ENCODE results near the gene CSF2.

The CSF2 gene

DNA sequence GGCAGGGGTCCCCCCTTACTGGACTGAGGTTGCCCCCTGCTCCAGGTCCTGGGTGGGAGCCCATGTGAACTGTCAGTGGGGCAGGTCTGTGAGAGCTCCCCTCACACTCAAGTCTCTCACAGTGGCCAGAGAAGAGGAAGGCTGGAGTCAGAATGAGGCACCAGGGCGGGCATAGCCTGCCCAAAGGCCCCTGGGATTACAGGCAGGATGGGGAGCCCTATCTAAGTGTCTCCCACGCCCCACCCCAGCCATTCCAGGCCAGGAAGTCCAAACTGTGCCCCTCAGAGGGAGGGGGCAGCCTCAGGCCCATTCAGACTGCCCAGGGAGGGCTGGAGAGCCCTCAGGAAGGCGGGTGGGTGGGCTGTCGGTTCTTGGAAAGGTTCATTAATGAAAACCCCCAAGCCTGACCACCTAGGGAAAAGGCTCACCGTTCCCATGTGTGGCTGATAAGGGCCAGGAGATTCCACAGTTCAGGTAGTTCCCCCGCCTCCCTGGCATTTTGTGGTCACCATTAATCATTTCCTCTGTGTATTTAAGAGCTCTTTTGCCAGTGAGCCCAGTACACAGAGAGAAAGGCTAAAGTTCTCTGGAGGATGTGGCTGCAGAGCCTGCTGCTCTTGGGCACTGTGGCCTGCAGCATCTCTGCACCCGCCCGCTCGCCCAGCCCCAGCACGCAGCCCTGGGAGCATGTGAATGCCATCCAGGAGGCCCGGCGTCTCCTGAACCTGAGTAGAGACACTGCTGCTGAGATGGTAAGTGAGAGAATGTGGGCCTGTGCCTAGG, at the start of gene CSF2:
Gene CSF2, plus strand, starts transcription at position 559 of the 783 bp plus-strand sequence. Its CDS starts 35 bp downstream, at position 594.
- no peak for DNase-seq

DNA sequence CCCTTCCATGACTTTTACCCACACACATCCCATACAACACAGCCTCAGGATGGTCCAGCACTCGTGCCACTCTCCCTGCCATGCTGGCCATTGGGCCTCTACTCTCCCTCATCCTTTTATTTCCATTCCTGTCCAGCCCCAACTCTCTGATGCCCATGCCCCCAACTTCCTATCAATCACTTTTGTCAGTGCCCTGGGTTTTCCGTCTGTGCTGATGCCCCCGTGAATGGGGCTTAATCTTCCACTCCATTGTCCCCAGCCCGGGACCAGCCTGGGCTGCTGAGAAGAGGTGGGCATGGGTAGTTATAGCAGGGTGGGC, 49.5 kb upstream of the CSF2 start:
- DNase-seq: no peak

DNA sequence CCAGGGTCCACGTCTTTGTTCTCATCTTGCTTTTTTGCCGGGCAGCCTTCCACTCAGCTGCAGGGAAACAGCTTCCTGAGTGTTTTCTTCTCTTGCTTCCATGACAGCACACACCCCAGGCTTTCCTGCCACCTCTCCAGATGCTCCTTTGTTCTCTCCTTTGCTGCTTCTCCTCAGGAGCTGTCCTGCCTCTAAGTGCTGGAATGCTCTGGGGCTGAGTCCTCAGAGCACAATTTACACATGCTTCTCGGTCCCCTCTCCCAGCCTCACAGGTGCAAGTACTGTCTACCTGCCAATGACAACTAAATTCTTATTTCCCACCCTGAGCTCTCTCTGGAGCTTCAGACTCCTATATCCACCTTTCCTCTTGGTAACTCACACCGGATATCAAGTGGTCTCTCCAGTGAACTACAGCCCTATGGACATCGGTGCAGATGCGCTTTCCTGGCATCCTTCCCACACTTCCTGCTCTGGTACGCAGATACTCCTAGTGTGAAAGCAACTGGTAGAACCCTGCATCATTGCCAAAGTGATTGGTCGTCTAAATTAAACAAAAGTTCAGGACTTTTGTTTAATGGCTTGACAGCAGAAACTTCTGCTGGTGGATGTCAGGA, 48.7 kb upstream of the CSF2 start:
- DNase-seq: no peak

DNA sequence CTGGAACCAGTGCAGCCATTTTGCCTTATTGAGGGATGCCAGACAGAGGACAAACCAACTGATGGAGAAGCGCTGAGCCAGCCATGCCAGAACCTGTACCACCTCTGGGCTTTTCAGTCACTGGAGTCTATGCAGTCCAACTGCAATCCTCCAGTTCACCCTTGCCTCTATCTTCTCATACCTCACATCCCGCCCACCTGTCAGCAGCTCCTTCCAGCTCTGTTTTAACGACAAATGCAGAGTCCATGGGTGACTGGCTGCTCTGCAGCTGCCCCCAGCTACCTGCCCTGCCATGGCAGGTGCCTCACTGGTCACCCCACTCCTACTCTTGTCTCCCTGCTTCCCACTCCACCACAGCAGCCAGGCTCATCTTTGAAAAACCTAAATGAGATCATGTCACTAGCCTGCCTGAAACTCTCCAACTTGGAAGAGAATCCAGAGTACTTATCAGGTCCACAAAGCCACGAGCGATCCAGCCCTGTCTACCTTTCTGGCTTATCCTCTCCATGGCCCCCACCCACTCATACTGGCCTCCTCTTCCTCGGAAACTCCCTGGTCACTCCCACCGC, 48.1 kb upstream of the CSF2 start:
- DNase-seq: no peak

DNA sequence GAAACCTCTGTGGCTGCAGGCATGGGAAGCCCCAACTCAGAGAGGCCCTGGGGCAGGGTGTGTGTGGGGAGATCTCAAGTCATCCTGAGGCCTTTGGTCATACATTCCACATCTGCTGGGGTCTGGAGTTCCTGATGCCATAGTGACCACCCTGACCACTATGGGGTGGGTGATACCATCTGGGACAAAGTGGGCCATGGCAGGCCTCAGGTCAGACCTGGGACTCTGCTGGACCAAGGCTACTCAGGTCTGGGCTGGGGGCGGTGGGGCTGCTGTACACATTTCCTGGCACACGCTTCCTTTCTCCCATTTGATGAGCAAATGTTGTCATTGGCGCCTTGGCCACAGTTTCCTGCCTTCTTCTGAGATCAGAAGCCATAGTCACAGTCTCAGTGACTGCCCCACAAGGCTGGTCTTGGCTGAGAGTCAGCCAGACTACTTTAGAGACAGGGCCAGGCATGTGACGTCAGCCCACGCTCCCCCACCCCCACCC, 47.0 kb upstream of the CSF2 start:
- peak; percentile 64 for DNase-seq

DNA sequence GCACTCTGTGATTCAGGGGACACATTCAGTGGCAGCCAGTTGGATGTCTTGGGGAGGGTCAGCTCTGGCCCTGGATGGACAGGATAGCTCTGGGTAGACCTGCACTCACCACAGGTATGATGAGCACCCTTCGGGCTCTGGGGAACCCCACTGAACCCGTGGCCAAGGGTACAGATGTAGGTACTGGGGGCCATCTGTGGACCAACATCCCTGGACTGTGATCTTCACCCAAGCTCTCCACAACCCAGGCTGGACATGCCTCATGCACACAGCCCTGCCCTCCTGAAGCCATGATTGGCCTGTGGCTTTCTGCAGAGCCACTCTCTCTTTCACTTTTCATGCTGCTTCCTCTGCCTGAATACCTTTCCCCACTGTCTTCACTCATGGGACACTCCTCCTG, 46.6 kb upstream of the CSF2 start:
- DNase-seq: no peak

DNA sequence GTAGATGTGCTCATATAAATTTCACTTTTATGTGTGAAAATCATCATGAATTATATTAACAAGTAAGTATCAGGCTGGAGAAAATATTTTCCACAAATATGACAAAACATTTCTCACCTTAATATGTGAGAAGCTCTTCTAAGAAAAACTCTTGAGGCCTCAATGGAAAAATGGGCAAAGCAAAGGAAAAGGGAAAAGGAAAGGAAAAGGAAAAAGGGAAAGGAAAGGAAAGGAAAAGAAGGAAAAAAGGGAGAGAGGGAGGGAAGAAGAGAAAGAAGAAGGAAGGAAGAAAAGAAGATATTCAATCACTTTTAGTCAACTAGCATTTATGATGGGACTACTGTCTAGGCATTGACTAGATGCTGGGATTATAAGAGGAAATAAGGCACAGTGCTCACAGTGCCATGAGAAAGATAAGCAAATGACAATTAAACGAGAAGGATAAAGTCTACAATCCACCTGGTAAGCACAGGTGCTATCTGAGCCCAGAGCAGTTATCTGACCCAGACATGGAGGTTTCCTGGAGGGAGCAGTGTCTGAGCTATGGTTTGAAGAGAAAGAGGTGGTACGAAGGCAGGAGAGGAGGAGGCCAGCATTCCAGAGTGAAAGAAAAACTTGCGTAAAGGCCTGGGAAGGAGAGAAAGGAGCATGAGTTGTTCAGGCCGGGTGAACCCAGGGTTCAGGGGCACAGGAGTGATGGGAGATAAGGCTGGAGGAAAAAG, 43.8 kb upstream of the CSF2 start:
- DNase-seq: no peak

DNA sequence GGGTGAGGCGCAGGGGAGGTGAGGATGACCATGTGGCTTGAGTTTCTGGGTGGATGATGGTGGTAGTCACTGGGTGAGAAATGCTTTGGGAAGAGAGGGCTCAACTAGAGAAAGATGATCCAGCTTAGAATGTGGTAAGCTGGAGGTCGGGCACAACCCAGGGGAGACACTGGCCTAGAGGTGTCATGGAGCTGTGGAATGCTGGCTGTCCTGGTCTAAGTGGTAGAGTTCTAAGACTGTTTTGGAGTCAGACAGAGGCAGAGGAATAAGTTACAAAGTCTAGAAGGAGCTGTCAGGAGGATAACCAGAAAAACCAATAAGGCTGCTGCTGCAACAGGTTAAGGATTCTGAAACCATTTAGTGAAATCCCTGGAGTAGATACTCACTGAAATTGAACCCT, 43.0 kb upstream of the CSF2 start:
- DNase-seq: no peak

DNA sequence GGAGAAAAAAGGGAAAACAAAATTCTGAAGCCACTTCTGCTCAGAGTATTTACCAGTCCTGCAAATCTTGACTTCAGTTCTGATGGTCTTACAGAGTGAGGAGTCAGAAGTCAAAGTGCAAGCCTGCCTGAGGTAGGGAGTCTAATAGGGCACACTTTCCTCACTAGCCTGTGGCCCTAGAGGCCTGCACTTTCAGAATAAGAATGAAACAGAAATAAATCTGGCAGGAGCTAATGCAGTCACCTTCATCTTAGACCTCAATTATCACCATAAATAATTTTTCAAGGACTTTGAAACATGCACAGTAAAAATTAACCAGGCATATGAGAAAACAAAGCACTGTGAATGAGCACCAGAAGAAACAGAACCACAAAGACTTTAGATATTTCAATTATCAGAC, 41.4 kb upstream of the CSF2 start:
- no peak for DNase-seq

DNA sequence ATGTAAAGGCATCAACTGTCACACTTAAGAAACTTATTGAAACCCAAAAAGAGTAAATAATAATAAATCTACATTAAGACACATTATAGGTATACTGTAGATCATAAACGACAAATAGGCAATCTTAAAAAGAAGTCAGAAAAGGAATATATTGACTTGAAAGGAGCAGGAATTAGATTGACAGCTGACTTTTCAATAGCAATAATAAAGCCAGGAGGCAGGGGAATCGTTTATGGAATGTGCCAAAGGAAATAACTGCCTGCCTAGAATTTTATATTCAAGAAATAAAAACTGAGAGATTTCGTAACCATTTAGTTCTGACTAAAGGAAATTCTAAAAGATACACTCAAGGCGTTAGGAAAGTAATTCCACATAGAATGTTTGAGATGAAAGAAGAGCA, 40.5 kb upstream of the CSF2 start:
- DNase-seq: no peak

DNA sequence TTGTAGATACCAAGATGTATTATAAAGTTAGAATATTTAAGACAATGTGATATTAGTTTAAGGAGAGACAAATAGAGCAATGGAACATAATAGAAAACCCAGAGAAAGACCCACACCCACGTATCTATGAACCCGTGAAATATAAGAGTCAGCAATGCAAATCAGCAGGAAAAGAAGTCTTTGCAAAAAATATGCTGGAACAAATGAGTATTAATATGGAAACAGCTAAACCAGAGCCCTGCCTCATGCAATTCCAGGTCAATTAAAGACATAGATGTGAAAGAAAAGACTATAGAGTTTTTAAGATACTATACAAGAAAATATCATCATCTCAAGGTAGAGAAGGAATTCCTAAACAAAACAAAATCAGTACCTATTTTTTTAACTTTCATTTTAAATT, 36.2 kb upstream of the CSF2 start:
- DNase-seq: no peak

DNA sequence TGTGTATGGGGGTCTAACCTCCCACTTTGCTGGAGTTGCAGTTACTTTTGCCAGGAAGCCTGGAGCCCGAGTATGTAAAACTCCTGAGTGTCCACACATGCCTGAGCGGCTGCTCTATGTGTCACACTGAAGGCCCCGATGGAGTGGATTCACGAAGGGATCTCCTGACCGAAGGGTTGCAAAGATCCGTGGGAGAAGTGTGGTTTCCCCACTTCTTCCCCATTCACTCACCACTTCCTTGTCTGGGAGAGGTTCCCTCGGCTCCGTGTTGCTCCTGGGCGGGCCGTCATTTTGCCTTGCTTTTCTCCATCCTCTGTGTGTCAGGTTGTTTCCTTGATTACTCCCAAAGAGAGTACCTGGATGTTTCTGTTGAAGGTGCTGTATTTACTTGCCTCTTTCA, 29.4 kb upstream of the CSF2 start:
- no peak for DNase-seq

DNA sequence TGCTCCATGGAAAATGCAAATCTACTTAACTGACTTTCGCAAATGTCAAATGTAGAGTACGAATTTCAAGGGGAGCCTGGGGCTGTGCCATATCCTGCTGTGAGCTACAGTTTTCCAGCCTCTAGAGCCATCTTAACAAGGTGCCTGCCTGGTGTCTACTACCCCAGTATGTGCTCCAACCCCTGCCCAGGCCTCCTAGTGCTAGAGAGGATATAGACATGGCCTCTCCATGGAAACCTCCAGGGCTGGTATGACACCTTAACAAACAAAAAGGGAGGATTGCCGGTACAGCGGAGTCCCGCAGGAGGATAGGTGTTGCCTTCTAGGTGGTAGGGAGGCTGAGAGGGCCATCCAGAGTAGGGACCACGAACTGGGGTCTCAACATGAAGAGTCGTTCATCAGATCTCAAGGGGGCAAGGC, 26.7 kb upstream of the CSF2 start:
- DNase-seq: no peak

DNA sequence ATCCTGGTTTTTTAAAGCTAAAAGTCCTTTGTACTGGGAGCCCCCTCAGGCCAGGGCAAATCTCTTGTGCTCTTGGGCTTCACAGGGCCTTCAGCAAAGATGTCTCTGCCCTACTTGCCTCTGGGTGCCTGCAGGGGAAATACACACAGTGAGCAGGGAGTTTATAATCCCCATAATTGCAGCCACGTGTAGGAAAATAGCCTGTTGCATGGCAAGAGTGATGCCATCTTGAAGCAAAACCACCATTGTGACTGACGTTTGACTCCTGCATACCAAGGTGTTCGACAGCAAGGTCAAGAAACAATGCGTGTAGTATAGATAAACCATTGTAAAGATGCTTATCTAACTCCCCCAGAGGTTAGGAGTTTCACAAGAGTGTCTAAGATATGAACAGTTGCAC, 24.5 kb upstream of the CSF2 start:
- DNase-seq: no peak

DNA sequence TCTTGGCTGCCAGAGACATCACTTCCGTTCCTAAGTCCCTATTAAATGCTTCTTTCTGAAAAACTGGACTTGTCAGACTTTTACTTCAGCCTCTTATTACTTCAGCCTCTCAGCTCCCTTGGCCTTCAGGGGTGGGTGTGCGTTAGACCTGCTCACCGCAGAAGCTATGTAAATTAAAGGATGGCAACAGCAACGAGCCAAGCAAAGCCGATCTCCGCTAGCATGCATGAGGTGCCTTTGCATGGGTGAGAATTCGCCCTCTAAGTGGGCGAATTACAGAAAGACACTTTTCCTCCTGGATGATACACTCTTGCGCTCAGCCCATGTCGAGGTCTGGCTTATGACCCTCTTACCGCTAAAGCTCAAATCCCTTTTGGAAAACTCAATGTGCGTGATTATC, 24.0 kb upstream of the CSF2 start:
- no peak for DNase-seq

DNA sequence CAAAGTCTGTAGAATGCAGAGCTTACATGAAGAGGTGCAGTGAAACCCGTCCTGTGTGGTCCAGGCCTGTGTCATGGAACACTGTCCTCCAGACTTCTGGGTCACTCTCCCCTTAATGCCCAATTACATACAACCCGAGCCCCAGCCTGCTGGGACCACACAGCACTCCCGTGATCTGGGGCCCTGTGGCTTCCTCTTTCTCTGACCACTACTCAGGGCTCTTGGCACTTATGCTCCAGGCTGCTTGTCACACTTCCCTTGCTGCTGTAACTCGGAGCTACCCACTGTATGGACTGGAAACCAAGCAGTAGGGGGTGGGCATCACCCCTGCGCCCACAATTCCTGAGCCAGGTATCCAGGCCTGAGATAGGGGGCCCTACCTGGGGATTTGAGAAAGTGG, 23.5 kb upstream of the CSF2 start:
- DNase-seq: no peak

DNA sequence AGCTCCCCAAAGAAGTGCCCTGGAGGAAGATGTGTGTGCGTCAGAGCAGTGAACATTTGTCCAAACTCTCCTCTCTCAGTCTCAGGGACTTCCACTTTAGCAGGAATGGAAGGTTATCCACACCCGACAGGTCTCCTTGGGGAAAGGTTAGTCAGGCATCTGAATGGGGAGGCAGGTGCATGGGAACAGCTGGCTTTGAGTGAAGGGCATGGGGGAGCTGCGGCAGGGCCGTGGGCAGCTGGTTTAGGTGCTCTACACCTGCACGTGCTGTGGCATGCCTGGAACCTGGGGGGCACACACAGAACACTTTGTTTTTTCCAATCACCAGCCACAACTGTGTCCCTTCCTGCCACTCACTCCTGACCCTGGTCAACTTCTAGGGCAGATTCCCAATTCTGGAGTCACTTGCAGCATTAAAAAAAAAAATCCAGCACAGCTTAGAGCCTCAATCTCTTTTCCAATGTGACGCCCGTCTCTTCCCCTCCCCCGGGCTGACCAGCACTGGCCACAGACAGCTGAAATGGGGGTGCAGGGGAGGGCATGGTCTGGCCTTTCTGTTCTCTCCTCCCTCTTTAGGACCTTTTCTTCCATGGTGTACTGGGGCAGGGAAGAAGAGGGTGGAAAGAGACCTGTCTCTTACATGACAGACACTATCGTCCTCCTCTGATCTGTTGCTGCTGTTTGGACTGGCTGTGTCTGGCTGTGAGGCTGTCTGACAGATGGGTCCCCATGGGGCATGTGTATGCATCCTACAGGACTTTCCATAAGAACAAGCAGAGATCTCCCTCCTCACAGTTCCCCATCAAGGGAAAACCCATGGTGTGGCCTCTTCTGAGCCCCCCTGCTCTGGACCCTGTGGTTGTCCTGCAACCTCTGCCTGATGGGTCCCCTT, 22.7 kb upstream of the CSF2 start:
- no peak for DNase-seq

DNA sequence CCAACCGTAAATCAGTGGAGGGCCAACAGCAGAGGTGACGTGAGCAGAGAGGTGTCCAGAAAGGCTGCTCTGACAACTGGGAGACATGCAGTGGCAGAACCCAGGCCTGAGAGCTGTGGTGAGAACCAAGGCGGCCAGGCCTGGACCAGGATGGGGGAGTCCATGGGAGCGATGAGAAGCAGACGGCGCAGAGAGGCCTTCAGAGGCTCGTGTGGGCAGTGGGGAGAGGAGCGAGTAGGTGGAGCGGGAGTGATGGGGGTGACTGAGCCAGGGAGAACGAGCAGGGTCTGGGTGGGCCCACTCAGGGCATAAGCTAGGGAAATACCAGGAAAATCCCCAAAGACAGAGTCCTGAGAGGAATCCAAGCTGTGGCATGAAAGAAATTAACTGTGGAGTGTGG, 21.1 kb upstream of the CSF2 start:
- no peak for DNase-seq

DNA sequence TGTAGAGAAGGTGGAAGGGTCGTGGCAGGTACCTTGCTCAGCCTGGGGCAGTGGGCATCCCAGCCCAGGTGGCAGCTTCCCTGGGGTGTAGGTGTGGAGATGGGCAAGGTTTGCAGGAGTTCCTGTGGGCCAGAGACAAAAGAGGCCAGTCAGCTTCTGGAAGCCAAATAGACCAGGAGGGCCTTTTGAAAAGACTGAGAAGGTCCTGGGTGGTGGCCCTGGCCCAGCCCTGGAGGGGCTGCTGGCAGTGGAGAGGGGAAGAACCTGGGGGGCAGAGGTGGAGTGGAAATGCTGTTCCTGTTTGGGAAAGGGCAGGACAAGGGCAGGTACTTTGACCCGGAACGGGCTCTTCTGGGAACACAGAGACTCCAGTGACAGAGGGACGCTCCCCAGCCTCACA, 20.1 kb upstream of the CSF2 start:
- no peak for DNase-seq

DNA sequence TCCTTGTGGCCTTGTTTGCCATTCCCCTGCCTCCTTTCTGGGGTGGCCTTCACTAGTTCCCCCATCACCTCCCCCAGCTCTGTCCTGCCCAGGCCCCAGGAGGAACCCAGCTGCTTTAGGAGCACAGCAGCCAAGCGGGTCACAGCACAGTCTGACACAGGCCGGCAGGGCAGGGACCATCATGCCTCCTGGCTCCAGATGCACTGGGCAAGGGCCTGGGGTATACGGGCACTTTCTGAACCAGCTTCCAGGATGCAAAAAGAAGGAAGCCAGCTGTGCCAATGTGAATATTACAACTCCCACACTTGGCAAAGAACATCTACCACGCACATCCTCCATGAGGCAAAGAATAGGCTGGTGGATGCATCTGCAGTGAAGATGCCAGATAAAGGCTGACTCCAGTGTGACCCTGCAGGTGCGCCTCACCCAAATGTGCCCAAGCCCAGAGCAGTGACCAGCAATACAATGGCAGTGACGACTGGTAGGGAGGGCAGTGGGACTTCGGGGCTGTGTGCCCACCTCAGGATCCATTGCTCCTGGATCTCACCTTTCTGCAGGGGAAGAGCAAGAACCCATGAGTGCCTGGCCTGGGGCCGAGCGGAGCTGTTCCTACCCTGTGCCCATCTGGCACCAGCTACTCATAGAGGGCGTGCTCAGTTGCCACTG, 19.4 kb upstream of the CSF2 start:
- DNase-seq: no peak

DNA sequence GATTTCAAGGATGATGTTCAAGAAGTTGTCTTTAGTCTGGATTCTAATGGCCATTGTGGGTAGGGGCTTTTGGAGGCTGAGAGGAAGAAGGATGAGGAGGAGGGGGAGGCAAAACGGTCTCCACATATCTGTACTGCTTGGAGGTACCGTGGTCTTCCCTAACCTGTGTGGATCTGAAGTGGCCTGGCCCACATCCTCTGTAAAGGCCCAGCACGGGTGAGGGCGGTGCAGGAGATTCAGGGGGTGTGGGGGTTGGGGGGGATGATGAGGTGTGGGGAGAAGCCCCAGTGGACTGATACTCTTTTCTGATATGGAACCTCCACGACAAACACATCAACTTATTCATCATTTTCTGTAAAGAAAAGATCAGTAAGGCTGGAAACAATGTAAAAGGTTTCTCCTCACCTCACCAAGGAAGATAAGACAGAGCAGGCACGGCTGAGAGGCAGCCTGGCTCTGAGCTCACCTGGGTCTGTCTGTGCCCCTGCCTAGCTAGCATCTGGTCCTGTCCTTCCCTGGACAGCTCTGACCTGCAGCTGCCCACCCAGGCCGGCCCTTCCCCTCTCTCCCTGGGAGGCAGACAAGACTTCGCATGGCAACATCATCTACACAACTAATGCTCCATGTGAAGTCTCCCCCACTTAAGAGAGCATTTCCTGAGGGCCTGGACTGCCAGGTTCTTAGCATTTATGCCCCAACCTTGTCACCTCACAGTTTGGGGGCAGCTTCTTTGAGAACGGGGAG, 18.7 kb upstream of the CSF2 start:
- no peak for DNase-seq

DNA sequence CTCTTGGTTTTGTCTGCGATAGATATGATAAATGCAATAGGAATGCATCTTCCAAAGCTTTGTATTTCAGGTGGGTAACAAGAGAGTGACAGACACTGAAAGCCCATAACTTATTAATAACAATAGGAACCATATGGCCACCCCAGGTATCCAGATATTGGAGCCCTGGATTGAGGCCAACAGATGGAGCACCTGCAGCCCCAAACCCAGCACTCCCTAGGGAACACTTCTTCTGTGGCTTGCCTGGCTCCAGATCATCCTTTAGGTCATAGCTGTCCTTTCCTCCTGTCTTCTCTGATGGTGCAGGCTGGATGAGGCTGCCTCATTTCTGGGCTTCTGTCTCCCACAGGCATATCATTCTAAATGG, 18.2 kb upstream of the CSF2 start:
- no peak for DNase-seq
